Measurements from ENCODE around the gene LSAMP.

Gene LSAMP

DNA sequence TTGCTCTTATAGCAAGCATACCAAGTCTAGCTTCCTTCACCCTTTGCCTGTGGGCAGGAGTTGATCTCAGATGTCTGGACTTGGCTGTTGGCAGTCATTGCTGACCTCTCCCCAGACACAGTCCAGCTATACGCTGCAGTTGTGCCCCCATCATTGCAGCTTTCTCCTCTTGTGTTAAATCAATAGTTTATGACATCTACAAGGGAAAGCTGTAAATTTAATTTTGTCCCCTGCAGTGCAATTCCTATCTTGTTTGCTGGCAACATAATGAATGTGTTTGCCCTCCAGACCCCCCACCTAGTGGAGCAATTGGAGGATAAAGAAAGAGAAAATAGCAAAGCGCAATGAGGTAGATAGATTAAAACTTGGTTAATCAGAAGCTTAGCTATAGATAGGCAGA is 280.2 kb downstream of the LSAMP start:
- H3K4me1 Mint-ChIP-seq = no peaks in the 10 kb centered on the region
- H3K9me3 Mint-ChIP-seq = no peaks in the 10 kb centered on the region
- no peaks in the 10 kb centered on the region for H3K27me3 Mint-ChIP-seq
- ATAC-seq = no peak
- H3K36me3 Mint-ChIP-seq = no peaks in the 10 kb centered on the region
- no peak overlapping the region for H3K4me3 Mint-ChIP-seq
- H3K27ac Mint-ChIP-seq = no peak overlapping the region

DNA sequence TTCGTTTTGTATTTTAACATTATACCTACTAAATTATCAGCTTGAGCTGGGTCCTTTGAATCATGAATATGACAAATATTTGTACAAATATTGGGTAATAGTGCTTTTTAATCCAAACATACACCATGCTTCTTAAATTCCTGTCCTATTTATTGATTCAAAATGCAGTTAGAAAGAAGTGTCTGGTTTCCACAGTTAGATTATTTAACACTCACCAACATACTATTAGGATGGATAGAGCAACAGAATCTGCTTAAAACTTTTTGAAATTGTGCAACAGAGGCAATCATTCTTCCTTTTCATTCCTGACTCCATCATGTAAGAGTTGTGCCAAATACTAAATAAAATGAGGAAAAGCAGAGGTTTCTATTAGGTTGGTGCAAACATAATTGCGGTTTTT is 281.2 kb downstream of the LSAMP start:
- Mint-ChIP-seq H3K4me1 (no peaks in the 10 kb centered on the region), H3K36me3 (no peaks in the 10 kb centered on the region), H3K27me3 (no peaks in the 10 kb centered on the region), H3K4me3 (no peak overlapping the region), H3K9me3 (peaks cover under 1% of the 10 kb centered on the region), H3K27ac (no peak overlapping the region)
- no peak for ATAC-seq

DNA sequence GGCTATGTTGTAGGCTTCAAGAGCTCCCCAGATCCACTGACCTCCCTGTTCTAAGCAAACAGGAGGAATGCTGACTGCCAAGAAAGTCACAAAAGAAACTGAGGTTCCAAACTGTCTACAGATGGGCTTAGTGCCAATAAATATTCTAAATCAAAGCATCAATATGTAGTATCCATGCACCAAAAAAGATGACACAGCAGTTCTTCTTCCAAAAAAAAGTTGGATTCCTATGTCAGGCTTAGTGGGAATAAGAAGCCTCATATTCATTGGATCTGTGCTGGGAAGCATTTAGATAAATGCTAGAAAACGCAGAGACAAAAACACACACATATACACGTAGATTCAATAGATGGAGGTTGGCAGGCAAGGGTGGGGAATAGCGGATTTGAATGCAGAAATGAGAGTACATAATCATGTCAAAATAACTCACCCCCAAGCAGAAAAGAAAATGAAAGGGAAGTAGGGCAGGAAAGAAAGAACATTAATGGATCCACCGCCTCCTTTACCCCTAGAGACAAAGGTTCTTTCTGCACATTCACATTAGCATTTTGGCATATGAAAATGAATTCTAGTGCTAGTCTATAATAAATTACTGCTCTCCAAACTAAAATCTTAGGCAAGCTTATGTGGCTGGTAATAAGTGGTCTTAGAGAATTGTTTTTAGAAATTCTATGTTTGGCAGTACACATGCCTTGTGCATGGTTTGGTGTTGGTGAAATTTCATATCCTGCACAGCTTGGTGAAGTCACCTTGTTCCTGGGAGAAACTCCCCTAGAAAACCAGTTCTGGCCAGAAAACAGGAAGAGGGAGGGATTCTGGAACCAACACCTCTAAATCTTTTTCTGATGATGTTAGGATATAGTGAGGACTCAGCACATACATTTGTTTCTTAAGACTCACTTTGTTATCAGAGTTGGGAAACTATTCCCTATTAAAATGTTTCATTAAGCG is 283.4 kb downstream of the LSAMP start:
- Mint-ChIP-seq H3K27ac (no peak overlapping the region), H3K27me3 (no peaks in the 10 kb centered on the region), H3K4me3 (no peak overlapping the region), H3K36me3 (no peaks in the 10 kb centered on the region), H3K9me3 (peaks cover 6% of the 10 kb centered on the region), H3K4me1 (no peaks in the 10 kb centered on the region)
- no peak for ATAC-seq

DNA sequence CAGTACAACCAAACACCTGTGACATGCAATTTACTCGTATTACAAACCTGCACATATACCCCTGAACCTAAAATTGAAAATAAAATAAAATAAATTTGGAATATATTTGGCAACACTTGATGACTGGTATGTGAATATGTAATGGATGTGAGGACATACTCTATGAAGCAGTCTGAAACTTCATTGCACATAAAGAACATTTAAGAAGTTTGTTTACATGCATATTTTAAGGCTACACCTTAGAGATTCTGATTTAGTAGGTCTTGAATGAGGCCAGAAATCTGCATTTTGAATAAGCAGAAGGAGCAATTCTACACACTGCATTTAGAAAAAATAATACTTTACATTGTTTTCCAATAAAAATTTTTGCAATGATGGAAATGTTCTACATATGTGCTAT is 284.7 kb downstream of the LSAMP start:
- no peaks in the 10 kb centered on the region for H3K36me3 Mint-ChIP-seq
- no peak overlapping the region for H3K27ac Mint-ChIP-seq
- no peak for ATAC-seq
- no peak overlapping the region for H3K4me3 Mint-ChIP-seq
- peaks cover 6% of the 10 kb centered on the region for H3K9me3 Mint-ChIP-seq
- no peaks in the 10 kb centered on the region for H3K4me1 Mint-ChIP-seq
- no peaks in the 10 kb centered on the region for H3K27me3 Mint-ChIP-seq

DNA sequence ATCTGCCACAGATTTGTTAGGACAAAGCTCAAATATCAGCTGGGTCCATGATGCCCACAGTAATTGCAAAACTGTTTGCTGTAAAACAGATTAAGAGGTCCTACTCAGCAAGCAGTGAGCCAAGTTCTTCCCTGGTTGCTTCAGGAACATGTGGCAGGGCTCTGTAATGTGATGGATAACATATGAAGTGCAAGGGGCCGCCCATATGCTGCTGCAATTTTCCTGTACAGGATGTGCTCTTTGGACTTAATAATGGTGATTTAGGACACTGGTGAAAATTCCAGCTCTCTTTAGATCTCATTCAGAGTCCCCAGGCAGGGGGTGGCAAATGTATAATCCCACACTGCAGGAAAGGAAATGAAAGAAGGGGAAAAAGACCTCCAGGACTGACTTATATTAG is 289.4 kb downstream of the LSAMP start:
- Mint-ChIP-seq H3K27ac (no peak overlapping the region), H3K9me3 (peaks cover 6% of the 10 kb centered on the region), H3K36me3 (no peaks in the 10 kb centered on the region), H3K4me3 (no peak overlapping the region), H3K27me3 (no peaks in the 10 kb centered on the region), H3K4me1 (no peaks in the 10 kb centered on the region)
- ATAC-seq = no peak

DNA sequence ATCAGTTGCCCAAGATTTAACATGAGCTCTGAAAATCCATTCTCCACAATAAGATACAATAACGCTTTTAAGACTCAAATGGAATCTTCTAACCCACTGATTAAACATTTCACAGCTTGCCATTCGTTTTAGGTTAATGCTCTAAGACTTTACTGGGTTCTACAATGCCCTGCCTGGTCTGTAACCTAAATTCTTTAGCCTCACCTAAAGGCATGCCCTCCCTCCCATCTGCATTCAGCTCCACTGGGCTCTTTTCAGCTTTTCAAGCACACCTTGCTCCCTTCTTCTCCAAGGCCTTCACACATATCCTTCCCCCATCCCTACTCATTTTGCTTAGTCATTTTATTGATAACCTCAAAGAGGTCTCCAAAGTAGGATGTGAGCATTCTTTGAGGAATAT is 290.9 kb downstream of the LSAMP start:
- ATAC-seq = no peak
- no peak overlapping the region for H3K4me3 Mint-ChIP-seq
- no peaks in the 10 kb centered on the region for H3K27me3 Mint-ChIP-seq
- H3K27ac Mint-ChIP-seq = no peak overlapping the region
- no peaks in the 10 kb centered on the region for H3K36me3 Mint-ChIP-seq
- no peaks in the 10 kb centered on the region for H3K4me1 Mint-ChIP-seq
- peaks cover 6% of the 10 kb centered on the region for H3K9me3 Mint-ChIP-seq

DNA sequence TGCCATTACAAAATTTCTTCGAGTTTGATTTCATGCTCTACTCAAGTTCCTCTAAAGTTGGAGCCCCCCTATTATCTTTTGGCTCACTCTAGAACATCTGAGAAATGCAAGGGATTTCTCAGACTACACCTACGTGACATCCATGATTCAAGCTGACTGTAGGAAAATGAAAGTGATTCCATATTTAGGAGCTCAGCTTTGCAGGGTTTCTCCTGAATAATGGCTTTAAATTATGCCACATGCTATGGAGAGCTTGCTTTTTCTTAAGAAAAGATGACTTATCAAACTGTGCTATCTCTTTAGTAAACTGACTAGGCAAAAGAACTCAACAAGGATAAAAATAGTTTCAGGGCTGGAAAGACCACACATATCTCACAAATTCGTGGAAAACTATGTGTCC is 292.1 kb downstream of the LSAMP start:
- Mint-ChIP-seq H3K9me3 (no peaks in the 10 kb centered on the region), H3K4me1 (no peaks in the 10 kb centered on the region), H3K36me3 (no peaks in the 10 kb centered on the region), H3K27ac (no peak overlapping the region), H3K4me3 (no peak overlapping the region), H3K27me3 (no peaks in the 10 kb centered on the region)
- ATAC-seq = no peak

DNA sequence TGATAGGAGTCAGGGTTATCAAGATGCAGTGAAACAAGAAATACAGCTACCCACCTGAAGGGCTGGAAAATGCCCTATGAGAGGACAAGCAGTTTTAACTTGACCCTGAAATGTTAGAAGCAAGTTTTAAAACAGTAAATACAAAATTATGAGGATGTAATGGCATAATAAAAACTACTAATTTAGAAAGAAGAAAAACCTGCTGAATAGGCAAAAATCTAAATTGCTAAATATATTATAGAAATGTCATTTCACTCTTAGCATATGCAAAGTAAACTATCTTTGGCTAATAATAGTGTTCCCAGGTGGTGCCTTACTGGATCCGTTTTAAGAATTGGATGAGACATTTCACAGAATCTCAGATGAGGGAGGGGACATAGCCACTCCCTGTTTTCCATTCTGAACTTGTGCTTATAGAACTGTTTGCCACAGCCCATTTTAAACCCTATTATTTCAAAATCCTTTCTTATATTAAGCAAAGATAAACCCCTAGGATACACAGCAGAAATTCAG is 294.6 kb downstream of the LSAMP start:
- no peaks in the 10 kb centered on the region for H3K27me3 Mint-ChIP-seq
- H3K4me1 Mint-ChIP-seq = no peaks in the 10 kb centered on the region
- no peak for ATAC-seq
- H3K9me3 Mint-ChIP-seq = peaks cover 6% of the 10 kb centered on the region
- H3K27ac Mint-ChIP-seq = no peak overlapping the region
- H3K4me3 Mint-ChIP-seq = no peak overlapping the region
- no peaks in the 10 kb centered on the region for H3K36me3 Mint-ChIP-seq

DNA sequence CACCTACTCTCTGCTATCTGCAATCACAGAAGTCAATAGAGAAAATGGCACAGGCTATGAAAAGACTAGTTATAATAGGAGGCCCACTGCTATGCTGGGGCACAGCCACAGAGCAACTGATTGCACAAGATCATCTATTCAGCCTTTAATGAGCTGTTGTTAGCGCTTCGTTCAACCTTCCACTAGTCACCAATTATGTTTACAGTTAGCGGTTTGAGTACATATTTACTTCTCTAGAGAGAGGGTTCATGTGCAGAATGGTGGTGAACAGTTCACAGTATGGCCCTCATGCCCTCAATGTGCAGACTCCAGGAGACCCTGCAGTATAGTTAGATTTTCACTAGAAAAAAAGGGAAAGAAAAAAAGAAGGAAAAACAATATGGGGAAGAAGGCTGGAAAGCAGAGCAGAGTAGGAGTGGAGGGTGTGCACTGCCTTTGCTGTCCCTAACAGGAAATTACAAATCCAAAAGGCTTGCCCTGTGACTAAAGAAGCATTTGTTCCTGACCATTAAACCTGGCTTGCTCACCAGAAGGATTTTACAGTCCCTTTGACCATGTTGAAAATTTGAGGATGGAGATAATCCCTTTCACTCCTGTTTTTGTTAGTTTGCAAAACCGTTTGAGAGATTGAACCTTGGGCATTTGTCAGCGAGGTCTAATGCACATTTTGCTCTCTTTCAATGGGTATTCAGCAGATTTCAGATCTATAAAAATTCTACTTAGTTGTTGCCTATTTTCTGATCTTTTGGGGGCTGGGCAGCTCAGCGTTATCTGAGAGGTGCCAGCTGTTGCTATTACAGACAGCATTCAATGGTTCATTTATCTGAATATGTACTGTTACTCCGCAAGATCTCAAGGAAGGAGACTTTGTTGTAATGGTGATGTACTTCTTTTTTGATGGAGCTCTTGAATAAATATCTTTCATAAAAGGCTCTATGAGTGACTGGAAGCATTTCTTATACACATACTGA is 296.1 kb downstream of the LSAMP start:
- peaks cover 6% of the 10 kb centered on the region for H3K9me3 Mint-ChIP-seq
- no peaks in the 10 kb centered on the region for H3K27me3 Mint-ChIP-seq
- no peak for ATAC-seq
- H3K4me3 Mint-ChIP-seq = no peak overlapping the region
- no peak overlapping the region for H3K27ac Mint-ChIP-seq
- no peaks in the 10 kb centered on the region for H3K4me1 Mint-ChIP-seq
- no peaks in the 10 kb centered on the region for H3K36me3 Mint-ChIP-seq

DNA sequence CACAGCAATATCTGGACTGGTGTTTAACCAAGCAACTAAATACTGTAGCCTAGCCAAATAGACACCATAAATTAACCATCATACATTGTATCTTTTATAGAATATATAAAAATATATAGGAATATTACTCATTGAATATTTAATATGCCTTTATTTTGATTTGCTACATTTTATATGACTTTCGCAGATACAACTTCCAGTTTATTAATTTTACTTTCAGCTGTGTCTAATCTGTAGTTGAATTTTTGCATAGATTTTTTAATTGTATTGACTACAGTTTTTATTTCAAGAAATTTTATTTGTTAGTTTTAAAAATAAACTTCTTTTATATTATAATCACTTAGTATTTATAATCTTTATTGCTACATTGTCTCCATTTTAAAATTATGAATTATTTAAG is 299.7 kb downstream of the LSAMP start:
- H3K9me3 Mint-ChIP-seq = peaks cover 6% of the 10 kb centered on the region
- no peak for ATAC-seq
- no peaks in the 10 kb centered on the region for H3K36me3 Mint-ChIP-seq
- no peaks in the 10 kb centered on the region for H3K4me1 Mint-ChIP-seq
- H3K4me3 Mint-ChIP-seq = no peak overlapping the region
- H3K27ac Mint-ChIP-seq = no peak overlapping the region
- no peaks in the 10 kb centered on the region for H3K27me3 Mint-ChIP-seq

DNA sequence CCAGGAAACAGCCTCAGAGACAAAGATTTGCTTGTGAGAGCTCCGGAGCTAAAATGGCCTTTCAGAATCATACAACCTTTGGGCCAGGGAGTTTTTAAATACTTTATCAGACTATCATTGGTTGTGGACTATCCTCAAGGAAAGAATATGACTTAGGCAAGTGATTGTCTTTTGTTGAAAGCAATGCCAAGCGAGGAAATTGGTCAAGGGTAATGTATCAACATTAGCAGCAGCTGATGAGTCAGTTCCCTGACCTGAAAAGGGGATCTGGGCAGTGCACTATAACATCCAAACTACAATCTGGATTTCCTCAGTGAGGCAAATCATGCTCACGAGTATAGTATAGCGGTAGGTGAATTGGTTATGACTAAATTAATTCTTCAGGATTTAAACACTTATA is 303.6 kb downstream of the LSAMP start:
- H3K27ac Mint-ChIP-seq = no peak overlapping the region
- H3K4me1 Mint-ChIP-seq = no peaks in the 10 kb centered on the region
- no peak for ATAC-seq
- H3K36me3 Mint-ChIP-seq = no peaks in the 10 kb centered on the region
- H3K4me3 Mint-ChIP-seq = no peak overlapping the region
- no peaks in the 10 kb centered on the region for H3K27me3 Mint-ChIP-seq
- peaks cover 6% of the 10 kb centered on the region for H3K9me3 Mint-ChIP-seq

DNA sequence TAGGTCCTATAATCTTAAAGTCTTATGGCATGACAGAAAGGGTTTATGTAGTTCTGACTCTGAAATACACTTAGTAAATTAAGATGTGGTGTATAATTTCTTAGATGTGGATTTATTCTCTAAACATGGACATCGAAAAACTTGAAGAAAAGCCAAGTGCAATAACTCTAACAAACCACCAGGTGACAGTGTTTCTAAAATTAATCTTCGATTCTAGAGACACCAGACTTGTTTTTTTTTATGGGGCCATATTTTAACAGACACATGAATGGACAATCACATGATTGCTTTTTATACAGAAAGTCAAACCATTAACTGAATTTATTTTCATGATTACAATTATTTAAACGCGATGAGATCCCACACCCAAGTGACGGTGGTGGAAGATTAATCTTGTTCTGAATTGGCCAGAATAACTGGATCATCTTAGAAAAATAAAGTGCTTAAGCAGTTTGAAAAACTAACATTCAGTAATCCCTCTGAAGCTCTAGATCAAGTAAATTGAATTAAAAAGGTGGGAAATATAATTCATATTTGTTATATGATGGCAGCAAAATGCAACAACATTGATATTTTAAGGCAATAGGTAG is 305.1 kb downstream of the LSAMP start:
- Mint-ChIP-seq H3K4me3 (no peak overlapping the region), H3K4me1 (no peaks in the 10 kb centered on the region), H3K36me3 (no peaks in the 10 kb centered on the region), H3K27ac (no peak overlapping the region), H3K9me3 (no peaks in the 10 kb centered on the region), H3K27me3 (no peaks in the 10 kb centered on the region)
- ATAC-seq = no peak

DNA sequence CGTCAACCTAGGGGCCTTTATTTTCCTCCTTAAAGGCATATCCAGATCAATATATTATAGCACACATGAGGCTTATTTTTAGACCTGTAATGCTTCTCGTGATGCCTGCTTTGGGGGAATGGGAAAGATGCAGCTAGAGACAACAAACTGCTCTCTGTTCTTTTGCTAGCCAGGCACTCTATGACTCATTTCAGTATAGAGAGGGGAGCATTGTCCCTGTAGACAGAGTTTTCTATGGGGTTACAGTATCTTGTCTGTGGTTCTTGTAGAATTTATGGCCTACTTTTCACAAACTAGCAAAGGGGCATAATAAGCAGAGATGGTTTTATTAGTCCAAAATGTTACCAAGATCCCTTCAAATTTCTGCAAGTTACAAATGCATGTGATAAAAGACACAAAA is 305.6 kb downstream of the LSAMP start:
- ATAC-seq = no peak
- Mint-ChIP-seq H3K4me1 (no peaks in the 10 kb centered on the region), H3K9me3 (no peaks in the 10 kb centered on the region), H3K36me3 (no peaks in the 10 kb centered on the region), H3K4me3 (no peak overlapping the region), H3K27me3 (no peaks in the 10 kb centered on the region), H3K27ac (no peak overlapping the region)

DNA sequence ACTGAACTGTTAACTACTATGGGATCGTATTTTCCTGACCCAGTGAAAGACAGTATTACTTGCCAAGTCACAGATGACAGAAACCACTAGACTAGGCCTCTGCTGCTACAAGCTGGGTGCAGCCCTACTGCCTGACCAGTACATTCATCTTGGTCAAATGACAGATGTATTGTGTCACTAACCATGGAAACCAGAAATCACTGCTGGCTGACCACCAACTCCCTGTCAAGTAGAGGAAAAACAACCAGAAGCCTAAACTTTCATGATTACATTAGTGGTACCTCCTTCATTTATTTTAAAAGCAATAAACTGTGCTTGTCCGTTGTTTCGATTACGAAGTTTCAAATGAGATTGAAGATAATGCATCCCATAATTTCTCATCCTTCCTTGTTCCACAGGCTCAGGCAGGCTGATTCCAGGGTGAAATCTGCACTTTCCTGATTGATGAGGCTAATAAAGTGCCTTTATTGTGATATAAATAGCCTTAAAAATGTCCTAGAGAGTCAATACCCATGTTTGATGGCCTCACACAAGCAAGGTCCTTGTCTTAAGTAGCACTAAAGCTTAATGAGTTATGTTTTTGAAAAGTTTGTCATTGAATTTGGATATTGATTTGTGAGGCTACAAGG is 309.7 kb downstream of the LSAMP start:
- no peak overlapping the region for H3K27ac Mint-ChIP-seq
- H3K9me3 Mint-ChIP-seq = no peaks in the 10 kb centered on the region
- H3K27me3 Mint-ChIP-seq = no peaks in the 10 kb centered on the region
- H3K4me3 Mint-ChIP-seq = no peak overlapping the region
- ATAC-seq = no peak
- no peaks in the 10 kb centered on the region for H3K36me3 Mint-ChIP-seq
- H3K4me1 Mint-ChIP-seq = no peaks in the 10 kb centered on the region
